Keratinocyte (primary cell): ENCODE data around the gene TARS1. TPM values are rescaled to one million over a fixed set of nuclear protein-coding genes. Genes with fewer than 3 reads are reported as not detected.

Source experiments
- DNase-seq: peaks from one replicate; pipeline ENCODE4 v3.0.0-alpha.2; 2011; ENCODE audit warnings: low read depth, missing footprints, low spot score
- FAIRE-seq: peaks from 2 replicates; lab custom pipeline; 2011; peaks lifted over from hg19 to GRCh38; lab: Jason Lieb, UNC
- H2AFZ ChIP-seq: 2 replicates; pipeline ENCODE4 v1.6.0; 2012; ENCODE audit warnings: low read length, control low read depth, inconsistent platforms; ENCODE audit not compliant: control insufficient read depth
- H3K27ac ChIP-seq: 2 replicates; pipeline ENCODE4 v1.5.1; 2011; ENCODE audit warnings: low read length; ENCODE audit not compliant: control insufficient read depth, insufficient read depth
- H3K27me3 ChIP-seq: 3 replicates; pipeline ENCODE4 v1.6.0; 2011; ENCODE audit warnings: low read length; ENCODE audit not compliant: control insufficient read depth, insufficient read depth; ENCODE audit errors: extremely low read depth
- H3K36me3 ChIP-seq, 2 experiments: 2 replicates in 1 of 2; 3 replicates in 1 of 2; pipeline ENCODE4 v1.5.1; 2011; ENCODE audit warnings: low read length in 2 of 2, mild to moderate bottlenecking in 1 of 2; ENCODE audit not compliant: control insufficient read depth in 2 of 2, insufficient read depth in 2 of 2; ENCODE audit errors: extremely low read depth in 1 of 2
- H3K4me1 ChIP-seq: 3 replicates; pipeline ENCODE4 v1.5.1; 2011; ENCODE audit warnings: low read length; ENCODE audit not compliant: control insufficient read depth, insufficient read depth; ENCODE audit errors: extremely low read depth
- H3K4me2 ChIP-seq: 3 replicates; pipeline ENCODE4 v1.6.0; 2011; ENCODE audit warnings: low read depth, low read length; ENCODE audit not compliant: control insufficient read depth, insufficient read depth; ENCODE audit errors: extremely low read depth
- H3K4me3 ChIP-seq, 3 experiments: fragments of 200-600 bp in 1 of 3; sonication (generic) in 1 of 3; 2 replicates in 2 of 3; 3 replicates in 1 of 3; pipeline ENCODE4 v1.5.1; 2011 to 2016; ENCODE audit warnings: low read length in 3 of 3, mild to moderate bottlenecking in 3 of 3, control low read depth in 2 of 3, inconsistent platforms in 1 of 3, low read depth in 1 of 3, mixed read lengths in 1 of 3, mixed run types in 1 of 3, moderate library complexity in 1 of 3; ENCODE audit not compliant: control insufficient read depth in 2 of 3, insufficient read depth in 2 of 3; ENCODE audit errors: extremely low read depth in 1 of 3
- H3K79me2 ChIP-seq: 2 replicates; pipeline ENCODE4 v1.6.0; 2012; ENCODE audit warnings: low read length; ENCODE audit not compliant: control insufficient read depth, insufficient read depth
- H3K9ac ChIP-seq: 3 replicates; pipeline ENCODE4 v1.6.0; 2011; ENCODE audit warnings: low read length; ENCODE audit not compliant: control insufficient read depth, insufficient read depth; ENCODE audit errors: extremely low read depth
- H3K9me1 ChIP-seq: 3 replicates; pipeline ENCODE4 v1.6.0; 2011; ENCODE audit warnings: low read length; ENCODE audit not compliant: control insufficient read depth, insufficient read depth; ENCODE audit errors: extremely low read depth
- H3K9me3 ChIP-seq: 2 replicates; pipeline ENCODE4 v1.5.1; 2012; ENCODE audit warnings: low read depth, low read length; ENCODE audit not compliant: control insufficient read depth
- H4K20me1 ChIP-seq: 3 replicates; pipeline ENCODE4 v1.6.0; 2011; ENCODE audit warnings: low read length; ENCODE audit not compliant: control insufficient read depth, insufficient read depth; ENCODE audit errors: extremely low read depth
- EZH2 ChIP-seq: IDR thresholded peaks from one replicate; pipeline ENCODE4 v1.6.1; 2012; ENCODE audit warnings: inconsistent platforms, mild to moderate bottlenecking, low read length, moderate library complexity
- dilution Hi-C: fragments of 300-500 bp; cut with MboI; formaldehyde crosslinking; loops from one replicate; pipeline ENCODE4 v1.7.0; 2020; ENCODE audit warnings: low sequenced_read_pairs; ENCODE audit not compliant: extremely low pct_ligation_motif_present
- polyA plus RNA-seq, 5 experiments: library from polyadenylated mRNA; depleted of rRNA in 3 of 5; stranded (reverse) in 3 of 5; stranded (forward) in 1 of 5; unstranded in 1 of 5; fragments of >200 nt; gene quantifications; 1 replicate in 1 of 5; 2 replicates in 3 of 5; 3 replicates in 1 of 5; pipeline versions ENCODE4 v1.2.1 to v1.2.3, GENCODE V29; 2011 to 2012; ENCODE audit warnings: missing spikeins in 2 of 5, low read depth in 1 of 5, low replicate concordance in 1 of 5
- TF ChIP-seq, protein P1 (sequence below), 3 experiments: IDR thresholded peaks in 1 of 3; conservative IDR thresholded peaks in 1 of 3; optimal IDR thresholded peaks in 1 of 3; 2 replicates in 2 of 3; 3 replicates in 1 of 3; pipeline versions ENCODE3 to v1.5.1; 2011; ENCODE audit warnings: low read length in 3 of 3, mild to moderate bottlenecking in 3 of 3, moderate library complexity in 2 of 3, control low read depth in 1 of 3, inconsistent platforms in 1 of 3; ENCODE audit not compliant: insufficient read depth in 2 of 3; ENCODE audit errors: extremely low read depth in 1 of 3

TARS1 gene
- polyA plus RNA-seq, 1 donor (not counting 4 experiments of a cell fraction or from before 2014, with no cell fraction given) = 213 TPM

DNA sequence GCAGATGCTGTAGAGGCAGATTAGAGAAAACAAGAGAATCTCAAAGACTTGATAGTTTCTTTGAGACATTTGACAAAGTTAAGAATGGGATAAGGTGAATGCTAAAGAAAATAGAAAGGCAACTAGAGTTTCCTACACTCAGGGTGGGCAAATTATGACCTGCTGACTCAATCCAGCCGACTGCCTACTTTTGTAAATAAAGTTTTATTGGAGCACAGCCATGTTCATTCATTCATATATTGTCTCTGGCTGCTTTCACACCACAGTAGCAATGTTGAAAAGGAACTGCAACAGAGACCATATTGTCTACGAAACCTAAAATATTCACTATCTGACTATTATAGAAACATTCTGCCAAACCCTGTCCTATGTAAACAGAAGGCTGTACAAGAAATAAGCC, 37.6 kb upstream of the TARS1 start:
- DNase-seq = no peak
- no peaks in the 10 kb centered on the region for H3K9me1 ChIP-seq
- H2AFZ ChIP-seq = no peak overlapping the region
- H3K4me1 ChIP-seq = peaks cover 12% of the 10 kb centered on the region
- no peak overlapping the region for H3K4me2 ChIP-seq
- dilution Hi-C loops = no loop called here
- H3K27ac ChIP-seq = no peak overlapping the region
- H3K9me3 ChIP-seq = no peaks in the 10 kb centered on the region
- H3K27me3 ChIP-seq = no peaks in the 10 kb centered on the region
- no peaks in the 10 kb centered on the region for H3K79me2 ChIP-seq
- no peaks in the 10 kb centered on the region for H3K36me3 ChIP-seq
- H4K20me1 ChIP-seq = no peaks in the 10 kb centered on the region
- FAIRE-seq = no peak
- no peak overlapping the region for H3K9ac ChIP-seq
- H3K4me3 ChIP-seq = no peak overlapping the region
- no peak for TF ChIP-seq EZH2
- TF ChIP-seq, protein P1, sequence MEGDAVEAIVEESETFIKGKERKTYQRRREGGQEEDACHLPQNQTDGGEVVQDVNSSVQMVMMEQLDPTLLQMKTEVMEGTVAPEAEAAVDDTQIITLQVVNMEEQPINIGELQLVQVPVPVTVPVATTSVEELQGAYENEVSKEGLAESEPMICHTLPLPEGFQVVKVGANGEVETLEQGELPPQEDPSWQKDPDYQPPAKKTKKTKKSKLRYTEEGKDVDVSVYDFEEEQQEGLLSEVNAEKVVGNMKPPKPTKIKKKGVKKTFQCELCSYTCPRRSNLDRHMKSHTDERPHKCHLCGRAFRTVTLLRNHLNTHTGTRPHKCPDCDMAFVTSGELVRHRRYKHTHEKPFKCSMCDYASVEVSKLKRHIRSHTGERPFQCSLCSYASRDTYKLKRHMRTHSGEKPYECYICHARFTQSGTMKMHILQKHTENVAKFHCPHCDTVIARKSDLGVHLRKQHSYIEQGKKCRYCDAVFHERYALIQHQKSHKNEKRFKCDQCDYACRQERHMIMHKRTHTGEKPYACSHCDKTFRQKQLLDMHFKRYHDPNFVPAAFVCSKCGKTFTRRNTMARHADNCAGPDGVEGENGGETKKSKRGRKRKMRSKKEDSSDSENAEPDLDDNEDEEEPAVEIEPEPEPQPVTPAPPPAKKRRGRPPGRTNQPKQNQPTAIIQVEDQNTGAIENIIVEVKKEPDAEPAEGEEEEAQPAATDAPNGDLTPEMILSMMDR (optimal IDR thresholded peaks at IDR 0.05 in 1 of 3, IDR thresholded peaks at IDR 0.05 in 1 of 3, conservative IDR thresholded peaks at IDR 0.05 in 1 of 3; ENCODE audit: extremely low read depth in 1 of 3, insufficient read depth in 2 of 3, low read length in 3 of 3) = no peak

DNA sequence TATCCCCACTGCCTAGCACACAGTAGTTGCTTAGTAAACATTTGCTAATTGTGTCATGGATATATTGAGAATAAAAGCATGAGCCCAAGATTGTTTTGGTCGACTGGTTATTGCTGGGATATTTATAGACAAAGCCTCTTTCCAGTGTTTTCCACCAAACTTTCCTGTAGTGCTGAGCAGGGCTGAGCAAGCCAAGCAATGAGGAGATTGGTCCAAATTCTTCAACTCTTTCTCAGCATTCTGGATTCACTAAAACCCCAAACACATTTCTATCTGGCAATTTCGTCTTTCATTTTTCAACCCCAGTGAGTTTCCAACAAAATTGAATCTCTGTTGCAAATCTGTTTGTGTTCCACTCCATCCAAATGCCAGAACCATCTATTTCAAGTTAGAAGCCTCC, 31.9 kb upstream of the TARS1 start:
- Histone ChIP-seq H3K4me2 (no peak overlapping the region), H3K9me1 (no peaks in the 10 kb centered on the region), H3K27ac (no peak overlapping the region), H4K20me1 (no peaks in the 10 kb centered on the region), H3K4me1 (no peaks in the 10 kb centered on the region), H2AFZ (no peak overlapping the region), H3K4me3 (no peak overlapping the region), H3K79me2 (no peaks in the 10 kb centered on the region), H3K9me3 (no peaks in the 10 kb centered on the region), H3K27me3 (no peaks in the 10 kb centered on the region), H3K9ac (no peak overlapping the region), H3K36me3 (no peaks in the 10 kb centered on the region)
- no peak for TF ChIP-seq EZH2
- TF ChIP-seq, protein P1 (optimal IDR thresholded peaks at IDR 0.05 in 1 of 3, IDR thresholded peaks at IDR 0.05 in 1 of 3, conservative IDR thresholded peaks at IDR 0.05 in 1 of 3; ENCODE audit: extremely low read depth in 1 of 3, insufficient read depth in 2 of 3, low read length in 3 of 3) = no peak
- no peak for DNase-seq
- dilution Hi-C loops = no loop called here
- FAIRE-seq = no peak
